Stomach smooth muscle (tissue), 2 donors: ENCODE measurements around the gene CRHR2.
A peak's percentile ranks its signal among the peaks of the same experiment; 100 is the strongest.

Source experiments
- H3K27ac ChIP-seq: one replicate; pipeline ENCODE4 v1.7.0; 2013; ENCODE audit warnings: mild to moderate bottlenecking, low read length, inconsistent platforms
- H3K27me3 ChIP-seq, 2 donors: one replicate each; pipeline ENCODE4 v1.7.0; 2013; ENCODE audit warnings: low read length in 2 of 2; ENCODE audit not compliant: insufficient read depth in 2 of 2, control insufficient read depth in 1 of 2
- H3K36me3 ChIP-seq, 2 donors: one replicate each; pipeline ENCODE4 v1.7.0; 2013; ENCODE audit warnings: low read length in 2 of 2; ENCODE audit not compliant: control insufficient read depth in 2 of 2, insufficient read depth in 2 of 2
- H3K4me1 ChIP-seq: one replicate; pipeline ENCODE4 v1.7.0; 2013; ENCODE audit warnings: low read length; ENCODE audit not compliant: control insufficient read depth, insufficient read depth
- H3K4me3 ChIP-seq, 2 donors: one replicate each; pipeline ENCODE4 v1.7.0; 2013; ENCODE audit warnings: low read length in 2 of 2
- H3K9ac ChIP-seq, 2 donors: one replicate each; pipeline ENCODE4 v1.7.0; 2013; ENCODE audit warnings: low read length in 2 of 2, mild to moderate bottlenecking in 1 of 2
- H3K9me3 ChIP-seq, 2 donors: one replicate each; pipeline ENCODE4 v1.7.0; 2013; ENCODE audit warnings: low read length in 2 of 2; ENCODE audit not compliant: control insufficient read depth in 2 of 2
- donor health status: healthy.
- donor health status: Pancreatic carcinoma.

The CRHR2 gene

GRCh38 chr7:30706908-30707307 lies 24.7 kb upstream of the CRHR2 start:
- Histone ChIP-seq H3K9me3 (no peaks in the 10 kb centered on the region), H3K36me3 (no peaks in the 10 kb centered on the region), H3K27ac (no peak overlapping the region), H3K4me1 (peaks cover 14% of the 10 kb centered on the region), H3K9ac (no peak overlapping the region), H3K27me3 (no peaks in the 10 kb centered on the region), H3K4me3 (no peak overlapping the region)

- Histone ChIP-seq H3K27ac (no peak overlapping the region), H3K9me3 (no peaks in the 10 kb centered on the region), H3K27me3 (no peaks in the 10 kb centered on the region), H3K9ac (no peak overlapping the region), H3K4me1 (peaks cover 14% of the 10 kb centered on the region), H3K4me3 (no peak overlapping the region), H3K36me3 (no peaks in the 10 kb centered on the region)
Measured at GRCh38 chr7:30706316-30706715, 24.1 kb upstream of the CRHR2 start.

- no peaks in the 10 kb centered on the region for H3K36me3 ChIP-seq
- no peak overlapping the region for H3K9ac ChIP-seq
- H3K4me1 ChIP-seq: peaks cover 14% of the 10 kb centered on the region
- H3K27ac ChIP-seq: no peak overlapping the region
- H3K27me3 ChIP-seq: no peaks in the 10 kb centered on the region
- no peak overlapping the region for H3K4me3 ChIP-seq
- no peaks in the 10 kb centered on the region for H3K9me3 ChIP-seq
Measured at GRCh38 chr7:30705596-30705995, 23.3 kb upstream of the CRHR2 start.

- Histone ChIP-seq H3K4me3 (no peak overlapping the region), H3K36me3 (no peaks in the 10 kb centered on the region), H3K9ac (no peak overlapping the region), H3K9me3 (no peaks in the 10 kb centered on the region), H3K4me1 (peaks cover 14% of the 10 kb centered on the region), H3K27me3 (peaks cover 0 to 2% of the 10 kb centered on the region in 2 donors), H3K27ac (no peak overlapping the region)
Measured at GRCh38 chr7:30705008-30705407, 22.8 kb upstream of the CRHR2 start.

GRCh38 chr7:30703756-30704155 lies 21.5 kb upstream of the CRHR2 start:
- Histone ChIP-seq H3K36me3 (no peaks in the 10 kb centered on the region), H3K27me3 (peaks cover 1 to 2% of the 10 kb centered on the region in 2 donors), H3K4me3 (no peak overlapping the region), H3K9ac (no peak overlapping the region), H3K9me3 (no peaks in the 10 kb centered on the region), H3K27ac (no peak overlapping the region), H3K4me1 (peaks cover 15% of the 10 kb centered on the region)

- Histone ChIP-seq H3K9me3 (no peaks in the 10 kb centered on the region), H3K4me1 (peaks cover 16% of the 10 kb centered on the region), H3K9ac (no peak overlapping the region), H3K36me3 (no peaks in the 10 kb centered on the region), H3K27me3 (peaks cover 2 to 4% of the 10 kb centered on the region in 2 donors), H3K27ac (no peak overlapping the region), H3K4me3 (no peak overlapping the region)
Measured at GRCh38 chr7:30702200-30702599, 19.9 kb upstream of the CRHR2 start.

- H3K36me3 ChIP-seq: no peaks in the 10 kb centered on the region
- no peak overlapping the region for H3K27ac ChIP-seq
- no peaks in the 10 kb centered on the region for H3K9me3 ChIP-seq
- H3K9ac ChIP-seq: no peak overlapping the region
- H3K4me3 ChIP-seq: no peak overlapping the region
- peaks cover 12% of the 10 kb centered on the region for H3K4me1 ChIP-seq
- H3K27me3 ChIP-seq: peaks cover 2 to 4% of the 10 kb centered on the region in 2 donors
Measured at GRCh38 chr7:30700941-30701340, 18.7 kb upstream of the CRHR2 start.

- Histone ChIP-seq H3K9ac (no peak overlapping the region), H3K4me3 (no peak overlapping the region), H3K9me3 (no peaks in the 10 kb centered on the region), H3K27me3 (peaks cover 2 to 4% of the 10 kb centered on the region in 2 donors), H3K27ac (no peak overlapping the region), H3K36me3 (no peaks in the 10 kb centered on the region), H3K4me1 (peaks cover 12% of the 10 kb centered on the region)
Measured at GRCh38 chr7:30699706-30700495, 17.6 kb upstream of the CRHR2 start.

GRCh38 chr7:30698481-30698880 lies 16.2 kb upstream of the CRHR2 start:
- Histone ChIP-seq H3K36me3 (no peaks in the 10 kb centered on the region), H3K9me3 (no peaks in the 10 kb centered on the region), H3K27ac (no peak overlapping the region), H3K27me3 (peaks cover 2 to 4% of the 10 kb centered on the region in 2 donors), H3K4me1 (peaks cover 16% of the 10 kb centered on the region), H3K4me3 (peak overlapping the region in 1 of 2 donors; percentile 40), H3K9ac (no peak overlapping the region)

- Histone ChIP-seq H3K4me3 (peak overlapping the region in 1 of 2 donors; percentile 40), H3K27ac (no peak overlapping the region), H3K4me1 (peaks cover 16% of the 10 kb centered on the region)
Measured at GRCh38 chr7:30697719-30698460, 15.6 kb upstream of the CRHR2 start.

More at GRCh38 chr7:30697719-30698460, 15.6 kb upstream of the CRHR2 start:
- H3K9ac ChIP-seq: no peak overlapping the region
- no peaks in the 10 kb centered on the region for H3K9me3 ChIP-seq
- no peaks in the 10 kb centered on the region for H3K36me3 ChIP-seq
- peaks cover 2 to 4% of the 10 kb centered on the region in 2 donors for H3K27me3 ChIP-seq
